Measurements from ENCODE around the gene CYBB.

DNA sequence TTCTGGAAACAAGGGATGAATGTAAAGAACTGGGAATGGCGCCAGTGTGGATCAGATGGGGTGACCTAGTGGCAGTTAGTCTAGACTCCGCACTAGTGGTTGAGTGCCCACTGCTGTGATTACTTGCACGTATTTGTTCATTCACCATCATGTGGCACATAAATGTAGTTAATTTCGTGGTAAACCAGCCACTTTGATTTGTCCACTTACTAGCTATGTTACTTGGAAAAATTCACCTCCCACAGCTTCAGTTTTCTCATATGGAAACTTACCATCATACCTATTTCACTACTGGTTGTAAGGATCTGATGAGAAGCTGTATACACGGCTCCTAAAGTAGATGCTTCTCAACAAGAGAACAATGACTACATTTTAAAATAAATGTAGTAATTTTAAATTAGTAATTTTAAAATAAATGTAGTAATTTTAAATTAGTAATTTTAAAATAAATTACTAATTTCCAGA is 67.9 kb downstream of the CYBB start:
- TF ChIP-seq, protein P1, sequence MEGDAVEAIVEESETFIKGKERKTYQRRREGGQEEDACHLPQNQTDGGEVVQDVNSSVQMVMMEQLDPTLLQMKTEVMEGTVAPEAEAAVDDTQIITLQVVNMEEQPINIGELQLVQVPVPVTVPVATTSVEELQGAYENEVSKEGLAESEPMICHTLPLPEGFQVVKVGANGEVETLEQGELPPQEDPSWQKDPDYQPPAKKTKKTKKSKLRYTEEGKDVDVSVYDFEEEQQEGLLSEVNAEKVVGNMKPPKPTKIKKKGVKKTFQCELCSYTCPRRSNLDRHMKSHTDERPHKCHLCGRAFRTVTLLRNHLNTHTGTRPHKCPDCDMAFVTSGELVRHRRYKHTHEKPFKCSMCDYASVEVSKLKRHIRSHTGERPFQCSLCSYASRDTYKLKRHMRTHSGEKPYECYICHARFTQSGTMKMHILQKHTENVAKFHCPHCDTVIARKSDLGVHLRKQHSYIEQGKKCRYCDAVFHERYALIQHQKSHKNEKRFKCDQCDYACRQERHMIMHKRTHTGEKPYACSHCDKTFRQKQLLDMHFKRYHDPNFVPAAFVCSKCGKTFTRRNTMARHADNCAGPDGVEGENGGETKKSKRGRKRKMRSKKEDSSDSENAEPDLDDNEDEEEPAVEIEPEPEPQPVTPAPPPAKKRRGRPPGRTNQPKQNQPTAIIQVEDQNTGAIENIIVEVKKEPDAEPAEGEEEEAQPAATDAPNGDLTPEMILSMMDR (IDR thresholded peaks at IDR 0.05; ENCODE audit: low read depth, low read length, poor library complexity, severe bottlenecking): no peak
- TF ChIP-seq EZH2phosphoT487 (IDR thresholded peaks at IDR 0.05; ENCODE audit: borderline replicate concordance, low read length): no peak

All from DOHH2 (cell line).